Mucosa of stomach (tissue), 1 donor: Measurements from ENCODE around the gene SLAIN2.

Experiments used
- H3K27me3 ChIP-seq: one replicate; pipeline ENCODE4 v1.7.0; 2013; ENCODE audit warnings: mild to moderate bottlenecking, low read length; ENCODE audit not compliant: control insufficient read depth, insufficient read depth
- H3K36me3 ChIP-seq: one replicate; pipeline ENCODE4 v1.7.0; 2013; ENCODE audit warnings: low read length; ENCODE audit not compliant: control insufficient read depth, insufficient read depth
- H3K4me1 ChIP-seq: one replicate; pipeline ENCODE4 v1.7.0; 2013; ENCODE audit warnings: mild to moderate bottlenecking, low read length; ENCODE audit not compliant: control insufficient read depth, insufficient read depth
- H3K4me3 ChIP-seq: one replicate; pipeline ENCODE4 v1.7.0; 2013; ENCODE audit warnings: low read length
- H3K9ac ChIP-seq: one replicate; pipeline ENCODE4 v1.7.0; 2013; ENCODE audit warnings: mild to moderate bottlenecking, low read length, moderate library complexity
- H3K9me3 ChIP-seq: one replicate; pipeline ENCODE4 v1.7.0; 2013; ENCODE audit warnings: mild to moderate bottlenecking, low read length, moderate library complexity; ENCODE audit not compliant: control insufficient read depth
- donor health status: Pancreatic carcinoma.

Gene SLAIN2

DNA sequence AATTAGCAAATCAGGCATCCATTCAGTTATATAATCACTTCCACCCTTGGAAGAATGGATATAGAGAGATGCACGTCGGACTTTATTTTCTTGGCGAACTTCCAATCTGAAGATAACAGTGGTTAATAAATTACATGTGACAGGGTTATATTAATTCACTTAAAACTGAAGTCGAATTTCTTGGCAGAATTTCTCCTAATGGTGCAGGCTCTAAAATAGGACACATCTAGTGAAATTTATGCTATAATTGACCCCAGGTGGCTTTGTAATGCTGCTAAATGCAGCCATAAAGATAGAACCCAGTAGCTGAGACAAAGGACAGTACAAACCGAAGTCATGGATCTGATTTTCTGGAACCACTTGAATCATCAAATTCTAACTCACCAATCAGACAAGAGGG, 121.0 kb downstream of the SLAIN2 start:
- Histone ChIP-seq H3K4me1 (no peaks in the 10 kb centered on the region), H3K4me3 (no peak overlapping the region), H3K9ac (no peak overlapping the region), H3K27me3 (no peaks in the 10 kb centered on the region), H3K9me3 (no peaks in the 10 kb centered on the region), H3K36me3 (no peaks in the 10 kb centered on the region)

DNA sequence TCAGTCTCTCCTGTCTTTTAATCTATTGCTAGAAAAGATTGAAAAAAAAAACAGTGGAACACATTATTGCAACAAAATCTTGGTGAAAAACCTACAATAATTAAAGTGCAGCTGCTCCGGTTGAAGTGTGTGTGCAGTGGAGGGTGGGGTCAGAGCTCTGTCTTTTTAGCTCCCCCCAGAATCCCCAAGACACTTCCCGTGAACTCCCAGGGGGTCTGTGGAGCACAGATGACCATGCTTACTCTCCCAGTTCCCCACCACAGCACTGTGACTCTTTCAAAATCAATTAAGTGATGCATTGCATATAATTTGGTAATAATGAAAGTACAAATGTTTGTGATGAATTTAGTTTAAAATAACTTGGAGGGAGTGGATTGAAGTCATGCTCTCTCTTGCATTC, 126.1 kb downstream of the SLAIN2 start:
- Histone ChIP-seq H3K36me3 (no peaks in the 10 kb centered on the region), H3K9ac (no peak overlapping the region), H3K9me3 (no peaks in the 10 kb centered on the region), H3K4me1 (no peaks in the 10 kb centered on the region), H3K27me3 (no peaks in the 10 kb centered on the region), H3K4me3 (no peak overlapping the region)

DNA sequence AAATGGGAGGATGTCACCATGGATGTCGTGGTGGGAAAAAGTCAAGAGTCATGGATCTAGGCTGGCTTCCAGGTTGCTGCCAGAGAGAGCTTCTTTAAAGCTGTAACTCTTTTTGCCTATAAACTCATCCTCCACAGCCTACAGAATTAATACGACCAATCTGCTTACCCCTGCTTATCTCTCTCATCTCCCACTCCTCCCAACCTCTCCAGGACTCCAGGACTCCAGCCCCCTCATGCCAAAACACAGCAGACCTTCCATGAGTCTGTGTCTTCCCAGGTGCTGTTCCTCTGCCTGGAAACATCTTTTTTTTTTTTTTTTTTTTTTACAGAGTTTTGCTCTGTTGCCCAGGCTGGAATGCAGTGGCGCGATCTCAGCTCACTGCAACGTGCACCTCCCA, 126.6 kb downstream of the SLAIN2 start:
- no peaks in the 10 kb centered on the region for H3K9me3 ChIP-seq

DNA sequence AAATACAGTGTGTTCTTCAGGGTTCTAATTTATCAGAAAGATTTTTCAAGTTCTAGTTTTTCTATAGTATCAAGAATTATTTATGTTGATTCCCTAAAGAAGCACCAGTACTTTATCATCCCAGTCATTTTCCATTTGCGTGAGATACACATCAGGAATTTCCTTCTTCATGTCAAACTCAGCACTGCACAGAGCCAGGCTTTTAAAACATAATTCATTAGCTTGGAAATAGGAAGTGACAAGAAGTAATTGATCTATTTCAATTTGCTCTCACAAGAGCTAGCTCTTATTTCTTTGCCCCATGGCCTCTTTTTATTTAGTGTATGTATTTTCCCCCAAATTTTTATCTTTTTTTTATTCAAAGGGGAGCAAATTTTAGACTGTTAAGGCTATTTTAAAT, 128.8 kb downstream of the SLAIN2 start:
- H3K36me3 ChIP-seq, result no peaks in the 10 kb centered on the region
- no peak overlapping the region for H3K9ac ChIP-seq
- no peaks in the 10 kb centered on the region for H3K9me3 ChIP-seq
- no peaks in the 10 kb centered on the region for H3K4me1 ChIP-seq
- H3K4me3 ChIP-seq, result no peak overlapping the region
- H3K27me3 ChIP-seq, result no peaks in the 10 kb centered on the region

More for the DNA sequence above, 126.6 kb downstream of the SLAIN2 start:
- Histone ChIP-seq H3K4me3 (no peak overlapping the region), H3K9ac (no peak overlapping the region), H3K27me3 (no peaks in the 10 kb centered on the region), H3K36me3 (no peaks in the 10 kb centered on the region), H3K4me1 (no peaks in the 10 kb centered on the region)

DNA sequence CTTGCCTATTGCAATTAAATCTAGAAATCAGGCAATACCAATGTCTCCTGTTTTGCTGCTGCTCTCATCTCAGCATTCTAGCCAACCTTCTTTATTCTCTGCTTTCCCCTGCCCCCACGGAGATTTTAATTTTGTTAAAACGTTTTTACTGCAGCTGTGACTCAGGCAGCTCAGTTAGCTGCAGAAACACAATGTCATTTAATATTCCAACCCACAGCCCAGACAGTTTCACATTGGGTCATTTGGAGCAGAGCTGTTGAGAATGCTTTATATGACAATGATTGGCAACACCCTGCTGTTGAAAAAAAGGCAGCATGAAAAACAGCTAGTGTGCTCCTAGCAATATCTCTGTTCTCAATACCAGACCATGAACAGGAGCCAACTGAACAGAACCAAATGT, 129.2 kb downstream of the SLAIN2 start:
- H3K4me3 ChIP-seq, result no peak overlapping the region
- H3K36me3 ChIP-seq, result no peaks in the 10 kb centered on the region
- no peaks in the 10 kb centered on the region for H3K27me3 ChIP-seq
- H3K9me3 ChIP-seq, result no peaks in the 10 kb centered on the region
- H3K9ac ChIP-seq, result no peak overlapping the region
- no peaks in the 10 kb centered on the region for H3K4me1 ChIP-seq

DNA sequence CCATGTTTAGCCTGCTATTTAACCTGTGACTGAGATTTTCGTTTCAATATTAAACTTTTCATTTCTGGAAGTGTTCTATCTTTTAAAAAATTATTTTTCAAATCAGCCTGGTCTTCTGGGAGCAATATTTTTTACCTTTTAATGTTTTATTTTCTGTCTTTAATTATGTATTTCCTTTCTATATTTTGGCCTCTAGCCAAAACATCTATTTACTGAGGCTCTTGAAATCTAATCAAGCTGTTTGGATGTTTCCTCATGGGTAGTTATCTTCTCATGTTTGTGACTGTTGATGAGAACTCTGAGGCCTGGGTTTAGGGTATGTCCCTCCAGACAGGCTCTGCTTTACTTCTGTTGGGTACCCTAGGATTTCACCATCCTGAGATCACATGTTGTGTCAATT, 131.5 kb downstream of the SLAIN2 start:
- Histone ChIP-seq H3K4me1 (no peaks in the 10 kb centered on the region), H3K4me3 (no peak overlapping the region), H3K9me3 (no peaks in the 10 kb centered on the region), H3K36me3 (no peaks in the 10 kb centered on the region), H3K27me3 (no peaks in the 10 kb centered on the region), H3K9ac (no peak overlapping the region)

DNA sequence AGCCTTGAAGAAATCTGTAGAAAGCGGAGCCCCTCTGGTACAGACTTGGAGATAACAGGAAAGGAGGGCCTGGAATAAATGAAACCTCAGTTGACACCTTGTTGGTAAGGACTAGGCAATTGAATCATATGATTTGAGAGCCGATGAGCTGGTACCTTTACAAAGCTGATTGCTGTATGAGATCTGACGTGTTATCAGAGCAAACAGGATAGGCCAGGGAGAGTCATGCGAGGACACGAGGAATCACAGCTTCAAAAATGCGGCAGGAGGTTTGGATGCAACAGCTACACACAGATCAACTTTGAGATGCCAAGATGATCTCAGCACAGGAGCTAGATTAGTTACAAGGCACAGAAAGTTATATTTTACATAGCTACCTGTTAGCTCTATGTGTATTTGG, 134.4 kb downstream of the SLAIN2 start:
- no peaks in the 10 kb centered on the region for H3K9me3 ChIP-seq
- H3K4me1 ChIP-seq, result no peaks in the 10 kb centered on the region
- H3K4me3 ChIP-seq, result no peak overlapping the region
- H3K9ac ChIP-seq, result no peak overlapping the region
- no peaks in the 10 kb centered on the region for H3K27me3 ChIP-seq
- no peaks in the 10 kb centered on the region for H3K36me3 ChIP-seq
